ENCODE measurements around the gene UBE4A. TPM values are rescaled to one million over a fixed set of nuclear protein-coding genes. Genes with fewer than 3 reads are reported as not detected.
A peak's percentile ranks its signal among the peaks of the same experiment; 100 is the strongest.

Gene UBE4A
- total RNA-seq, 1 donor from 2014 or later, result 33.2 TPM

DNA sequence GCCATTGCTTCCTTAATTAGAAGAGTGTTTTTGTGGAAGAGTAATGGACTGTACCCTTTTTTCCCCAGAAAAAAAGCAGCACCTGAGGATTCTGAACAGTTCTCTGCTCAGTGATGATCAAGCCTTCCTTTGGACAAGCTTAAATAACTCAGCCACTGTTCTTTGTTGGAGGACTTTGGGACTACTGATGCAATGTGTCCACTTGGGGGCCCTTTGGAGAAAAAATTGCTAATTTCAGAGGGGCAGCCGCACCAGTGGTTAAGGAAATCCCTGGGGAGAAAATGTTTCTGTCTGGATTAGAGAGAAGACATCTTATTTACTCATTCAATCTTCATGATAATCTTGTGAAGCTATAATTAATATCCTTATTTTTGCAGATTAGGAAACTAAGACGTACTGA is 71.6 kb downstream of the UBE4A start:
- DNase-seq, result no peak

DNA sequence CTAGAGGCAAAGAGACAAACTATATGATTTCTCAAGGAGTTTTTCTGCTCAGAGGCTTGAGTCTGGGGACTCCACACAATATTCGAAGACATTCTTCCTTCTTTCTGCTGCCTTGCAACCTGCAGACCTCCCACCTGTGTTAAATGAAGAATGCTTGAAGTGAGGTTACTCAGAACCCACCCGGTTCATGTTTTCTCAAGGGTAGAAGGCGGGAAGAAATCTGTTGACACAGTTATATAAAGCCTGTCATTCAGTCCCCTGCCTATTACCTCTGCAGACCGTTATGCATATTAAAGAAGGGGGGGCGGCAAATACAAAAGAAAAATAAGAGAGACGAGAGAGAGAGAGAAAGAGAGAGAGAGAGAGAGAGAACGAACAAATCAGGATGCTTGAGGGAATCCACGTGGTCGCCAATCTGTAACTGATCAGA is 74.7 kb downstream of the UBE4A start:
- DNase-seq (no peak), ATAC-seq (ENCODE audit: poor library complexity) (no peak)
- intact Hi-C loops (cut with DNase I), result loop anchor here (10.0 kb wide), 1 partner anchor 51 kb away; no protein-coding TSS in a partner anchor

More for the DNA sequence above, 71.6 kb downstream of the UBE4A start:
- no peak for ATAC-seq (ENCODE audit: poor library complexity)
- intact Hi-C loops (cut with DNase I), result loop anchor here (10.0 kb wide), 1 partner anchor 54 kb away; no protein-coding TSS in a partner anchor

DNA sequence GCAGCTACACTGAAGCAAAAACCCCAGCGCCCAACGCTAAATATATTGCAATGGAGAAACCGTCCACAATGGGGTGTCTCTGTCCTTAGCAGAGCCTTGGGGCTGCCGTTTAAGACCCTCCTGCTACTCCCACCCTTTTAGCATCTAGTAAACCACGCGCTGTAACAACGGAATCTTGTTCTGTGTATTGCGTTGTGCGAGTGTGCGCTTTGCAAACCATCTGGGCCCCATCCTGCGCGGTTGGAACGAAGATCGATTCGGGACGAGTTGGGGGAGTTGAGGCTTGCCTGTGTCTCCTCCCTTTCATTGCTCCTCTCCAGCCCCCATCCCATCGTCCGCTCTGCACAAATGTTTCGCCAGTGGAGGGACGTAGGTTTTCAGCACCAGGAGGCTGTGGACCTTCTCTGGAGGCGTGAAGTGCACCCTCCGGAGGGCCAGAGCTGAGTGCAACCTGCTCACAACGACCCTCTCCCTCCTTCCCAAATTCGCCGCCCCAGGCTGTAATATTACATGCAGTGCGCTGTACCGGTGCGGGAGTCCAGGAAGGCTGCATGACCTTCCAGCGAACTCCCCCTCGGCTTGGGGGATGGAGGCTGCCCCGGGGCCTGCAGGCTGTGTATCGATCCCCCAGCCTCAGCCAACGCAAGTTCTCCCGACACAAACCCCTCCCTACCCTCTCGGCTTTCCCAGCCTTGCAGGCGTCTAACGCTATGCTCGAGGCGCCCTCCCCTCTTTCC is 75.3 kb downstream of the UBE4A start:
- intact Hi-C loops (cut with DNase I), result loop anchor here (5.0 to 10.0 kb wide), 2 partner anchors 32 to 50 kb away; partner anchors contain the start of gene ATP5MG
- DNase-seq, result no peak
- ATAC-seq (ENCODE audit: poor library complexity), result no peak

DNA sequence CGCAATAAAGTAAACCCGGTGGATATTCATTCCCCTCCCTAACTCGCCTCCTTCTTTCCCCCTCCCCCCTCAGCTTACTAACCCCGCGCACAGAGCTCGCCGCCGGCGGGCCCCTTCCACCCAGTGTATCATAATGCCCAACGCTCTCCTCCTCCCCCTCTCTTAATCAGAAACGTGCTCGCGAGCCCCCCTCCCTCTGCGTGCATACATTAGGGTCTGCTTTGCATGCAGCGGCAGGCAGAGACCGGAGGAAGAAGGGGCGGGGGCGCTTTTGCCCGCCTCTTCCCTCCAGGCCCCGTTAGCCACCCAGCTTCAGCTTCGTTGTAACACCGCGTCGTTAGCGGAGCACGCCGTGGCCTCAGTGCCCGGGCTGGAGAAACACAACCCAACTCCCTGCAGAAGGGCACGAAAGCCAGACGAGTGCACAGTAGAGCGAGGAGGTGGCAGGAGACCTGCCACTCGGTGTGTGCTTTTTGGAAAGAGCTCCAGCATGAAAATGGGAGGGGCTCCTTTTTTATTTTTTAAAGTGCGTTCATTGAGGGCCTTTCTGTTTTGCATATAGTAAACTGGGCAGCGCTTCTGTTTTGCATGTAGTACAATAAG is 76.0 kb downstream of the UBE4A start:
- intact Hi-C loops (cut with DNase I), result loop anchor here (5.0 to 10.0 kb wide), 2 partner anchors 33 to 49 kb away; partner anchors contain the start of gene ATP5MG
- DNase-seq (peak; percentile 76), ATAC-seq (ENCODE audit: poor library complexity) (peak; percentile 40)

DNA sequence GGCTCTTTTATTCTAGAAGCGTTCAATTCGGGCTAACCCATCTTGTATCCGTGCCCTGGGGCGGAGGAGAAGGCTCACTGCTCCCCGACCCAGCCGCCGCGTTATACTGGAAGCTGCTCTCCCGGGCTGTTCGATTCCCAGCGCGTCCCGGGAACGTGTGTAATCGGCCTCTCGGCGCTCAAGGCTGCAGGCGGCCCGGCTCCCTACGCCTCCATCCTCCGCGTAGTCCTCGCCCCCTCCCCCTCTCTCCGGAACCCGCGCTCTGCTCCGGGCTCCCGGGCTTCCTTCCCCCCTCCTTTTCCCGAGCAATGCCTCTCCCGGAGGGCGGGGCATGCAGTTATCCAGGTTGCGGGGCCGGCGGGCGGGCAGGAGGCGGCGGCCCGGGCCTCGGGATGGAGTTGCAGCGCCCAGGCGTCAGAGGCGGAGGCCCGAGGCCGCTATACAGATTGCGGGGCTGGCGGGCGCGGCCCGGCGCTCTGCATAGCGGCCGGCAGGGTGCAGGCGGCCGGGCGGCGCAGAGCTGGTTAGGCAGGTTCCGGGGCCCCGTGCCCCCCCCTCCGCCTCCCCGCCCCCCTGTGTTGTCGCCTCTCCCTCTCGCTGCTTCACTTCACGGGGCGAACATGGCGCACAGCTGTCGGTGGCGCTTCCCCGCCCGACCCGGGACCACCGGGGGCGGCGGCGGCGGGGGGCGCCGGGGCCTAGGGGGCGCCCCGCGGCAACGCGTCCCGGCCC is 76.7 kb downstream of the UBE4A start, which contains the start of gene KMT2A:
Gene KMT2A (plus strand): TSS at position 600 of the 732 bp plus-strand sequence. CDS start 21 bp downstream, at position 621.
- intact Hi-C loops (cut with DNase I), result loop anchor here (5.0 to 10.0 kb wide), 2 partner anchors 34 to 49 kb away; partner anchors contain the start of gene ATP5MG
- DNase-seq (peak; percentile 99), ATAC-seq (ENCODE audit: poor library complexity) (peak; percentile 91)

GRCh38 chr11:118436639-118437207 is 77.3 kb downstream of the UBE4A start:
- intact Hi-C loops (cut with DNase I), result loop anchor here (5.0 to 10.0 kb wide), 2 partner anchors 34 to 48 kb away; partner anchors contain the start of gene ATP5MG
- no peak for ATAC-seq (ENCODE audit: poor library complexity)
- peak; percentile 51 for DNase-seq

DNA sequence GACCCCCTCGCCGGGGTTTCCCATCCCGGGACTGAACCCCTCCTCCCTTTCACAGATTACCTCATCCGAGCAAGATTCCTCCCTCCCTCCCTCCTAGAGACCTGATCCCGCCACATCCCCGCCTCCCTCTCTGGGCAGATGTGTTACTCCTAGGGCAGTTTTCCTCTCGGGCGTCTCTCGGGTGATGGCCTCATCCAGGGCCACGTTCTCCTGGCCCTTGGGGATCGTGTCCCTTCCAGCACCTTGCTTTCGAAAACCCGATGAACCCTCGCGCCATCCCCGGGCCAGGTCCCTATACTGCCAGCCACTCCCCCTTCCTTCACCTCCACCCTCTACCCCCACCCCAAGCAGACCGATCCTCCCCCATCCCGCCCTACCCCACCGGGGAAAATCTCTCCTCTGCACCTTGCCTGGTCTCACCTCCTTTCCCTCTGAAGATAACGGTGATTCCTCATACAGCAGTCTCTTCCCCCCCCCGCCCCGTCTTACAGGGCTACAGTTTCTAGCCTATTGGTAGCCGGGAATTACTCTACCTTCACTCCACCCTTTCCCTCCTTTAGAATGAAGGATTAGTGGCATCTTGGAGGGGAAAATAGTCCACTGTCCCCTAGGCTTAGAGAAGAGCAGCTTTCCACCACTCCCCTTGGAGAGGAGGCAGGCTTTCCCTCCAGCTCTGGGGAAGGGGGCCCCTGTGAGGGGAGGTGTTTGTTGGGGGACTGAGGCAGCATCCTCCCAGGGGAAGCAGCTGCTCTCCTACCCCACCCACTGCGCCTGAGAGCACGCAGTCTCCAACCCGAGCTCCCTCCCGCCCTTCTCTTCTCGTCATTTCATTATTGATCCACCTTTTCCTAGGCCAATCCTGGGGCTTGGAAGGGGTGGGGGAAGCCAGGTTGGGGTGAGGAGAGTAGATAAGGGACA is 78.1 kb downstream of the UBE4A start:
- ATAC-seq (ENCODE audit: poor library complexity), result no peak
- peak; percentile 54 for DNase-seq
- intact Hi-C loops (cut with DNase I), result loop anchor here (5.0 to 10.0 kb wide), 2 partner anchors 35 to 47 kb away; partner anchors contain the start of gene ATP5MG

DNA sequence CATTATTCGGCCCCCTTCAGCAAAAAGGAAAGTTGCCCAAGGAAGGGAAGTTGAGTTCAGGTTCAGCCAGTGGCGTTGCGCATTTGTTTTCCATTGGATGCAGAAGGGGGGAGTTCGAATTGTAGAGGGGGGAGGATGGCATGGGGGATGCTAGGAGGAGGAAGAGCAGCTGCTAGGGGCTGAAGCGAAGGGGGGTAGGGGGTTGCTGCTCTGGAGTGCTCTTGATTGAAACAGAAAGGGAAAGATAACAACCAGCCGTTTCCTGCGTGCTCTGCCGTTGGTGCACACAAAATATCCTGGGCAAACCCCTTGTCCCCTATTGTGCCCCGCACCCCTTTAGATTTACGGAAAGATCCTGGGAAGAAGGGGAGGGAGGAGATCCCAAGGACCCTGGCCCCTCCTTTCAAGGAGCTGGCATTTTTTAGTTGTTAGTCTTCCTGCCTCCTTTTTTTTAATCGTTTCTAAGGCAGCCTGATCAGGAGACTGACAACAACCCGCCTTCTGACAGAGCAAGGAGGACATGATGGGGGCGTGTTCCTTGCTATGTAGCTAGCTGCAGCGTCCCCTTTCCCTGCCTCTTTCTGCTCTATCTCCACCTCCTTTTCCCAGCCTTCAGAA is 79.0 kb downstream of the UBE4A start:
- DNase-seq (no peak), ATAC-seq (ENCODE audit: poor library complexity) (no peak)
- intact Hi-C loops (cut with DNase I), result loop anchor here (5.0 to 10.0 kb wide), 2 partner anchors 36 to 46 kb away; partner anchors contain the start of gene ATP5MG

DNA sequence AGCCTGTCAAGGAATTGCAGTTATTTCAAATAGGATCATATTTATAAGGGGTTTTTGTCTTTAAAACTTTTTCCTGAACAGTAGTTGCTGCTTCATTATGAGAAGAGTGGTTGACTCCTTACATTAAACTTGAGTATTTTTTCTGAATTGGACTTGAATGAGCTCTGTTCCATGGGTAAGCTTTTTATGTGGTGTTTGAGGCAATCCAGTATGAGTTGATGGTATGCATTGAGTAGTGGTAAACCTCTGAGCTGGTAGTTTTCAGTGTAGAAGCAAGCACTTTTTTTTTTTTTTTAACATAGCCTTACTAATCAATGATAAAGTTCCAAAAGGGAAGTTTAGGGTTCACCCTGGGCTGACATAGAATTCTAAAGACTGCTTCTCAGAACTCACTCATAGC is 80.2 kb downstream of the UBE4A start:
- intact Hi-C loops (cut with DNase I), result loop anchor here (5.0 to 10.0 kb wide), 2 partner anchors 37 to 45 kb away; partner anchors contain the start of gene ATP5MG
- ATAC-seq (ENCODE audit: poor library complexity) (no peak), DNase-seq (no peak)

- DNase-seq (no peak), ATAC-seq (ENCODE audit: poor library complexity) (peak; percentile 13)
- intact Hi-C loops (cut with DNase I), result no loop called here
Measured at GRCh38 chr11:118441770-118442275, 82.4 kb downstream of the UBE4A start.

DNA sequence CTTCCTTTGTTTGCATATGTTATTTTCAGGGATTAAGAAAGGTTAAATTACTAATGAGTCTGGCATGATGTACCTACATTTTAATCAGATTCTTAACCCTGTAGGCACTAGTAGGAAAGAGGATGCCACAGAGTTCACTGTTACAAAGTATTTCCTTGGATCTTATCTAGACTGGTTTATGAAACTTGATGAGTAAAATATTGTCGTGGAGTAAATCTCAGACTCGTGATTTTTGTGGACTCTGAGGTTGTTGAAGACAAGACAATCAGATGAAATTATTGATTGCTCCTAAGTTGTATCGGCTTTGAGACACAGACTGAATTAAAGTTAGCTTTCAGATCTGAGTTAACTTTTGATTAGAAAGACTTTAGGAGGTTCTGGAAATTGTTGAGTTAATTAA is 82.9 kb downstream of the UBE4A start:
- DNase-seq (no peak), ATAC-seq (ENCODE audit: poor library complexity) (no peak)
- intact Hi-C loops (cut with DNase I), result no loop called here

DNA sequence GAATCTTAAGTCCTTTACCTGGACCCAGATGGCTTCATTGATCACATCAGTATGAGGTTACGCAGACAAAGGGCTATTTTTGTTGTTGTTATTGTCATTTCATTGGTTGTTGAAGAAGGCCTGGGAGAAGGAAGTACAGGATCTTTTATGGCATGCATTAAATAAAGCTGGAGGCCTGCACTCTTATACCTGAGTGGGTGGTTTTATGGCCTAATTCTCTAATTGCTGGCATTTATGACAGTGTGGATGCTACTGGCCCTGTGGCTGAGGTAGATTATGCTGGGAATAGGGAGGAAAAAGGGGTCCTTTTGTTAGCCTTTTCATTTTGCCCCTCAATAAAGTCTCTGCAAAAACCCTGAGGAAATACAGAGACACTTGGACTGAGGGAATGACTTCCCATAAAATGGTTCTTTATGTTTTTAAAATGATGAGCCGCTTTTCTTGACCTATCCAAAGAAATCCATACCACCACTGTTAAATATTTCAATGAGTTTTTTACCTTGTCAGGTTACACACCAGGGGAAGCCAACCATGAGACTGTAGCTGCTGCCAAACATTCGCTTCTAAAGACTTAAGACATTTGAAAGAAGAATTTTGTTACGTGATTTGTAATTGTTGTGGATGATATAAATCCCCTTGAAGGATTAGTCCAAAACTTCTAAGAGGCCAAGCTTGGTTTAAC is 83.6 kb downstream of the UBE4A start:
- intact Hi-C loops (cut with DNase I), result no loop called here
- no peak for ATAC-seq (ENCODE audit: poor library complexity)
- no peak for DNase-seq

DNA sequence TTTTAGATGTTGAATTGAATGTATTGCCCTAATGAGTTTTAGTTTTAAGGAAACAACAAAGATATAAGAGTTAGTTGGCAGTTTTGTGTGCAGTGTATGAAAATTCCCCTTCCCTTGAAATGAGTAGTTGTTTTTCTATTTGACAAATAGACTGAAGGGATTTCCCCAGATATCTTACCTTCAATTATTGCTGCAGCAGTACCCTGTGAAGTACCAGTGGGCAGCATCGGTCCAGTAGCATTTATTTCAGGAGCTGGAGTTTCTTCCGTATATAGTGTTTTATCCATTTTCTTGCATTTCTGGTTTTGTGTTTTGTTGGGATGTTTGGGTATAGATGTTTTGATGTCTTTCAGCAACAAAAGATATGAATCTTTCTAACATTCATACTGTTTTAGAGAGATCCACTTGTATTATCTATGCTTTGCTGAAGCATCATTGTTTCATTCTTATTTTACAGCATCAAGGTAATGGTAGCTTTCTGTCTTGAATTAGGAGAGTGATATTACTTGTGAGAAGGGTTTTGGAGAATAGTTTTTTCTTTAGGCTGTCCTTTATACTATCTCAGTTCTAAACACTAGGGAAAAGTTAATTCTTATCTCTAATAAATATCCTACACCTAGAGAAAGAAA is 84.3 kb downstream of the UBE4A start:
- intact Hi-C loops (cut with DNase I), result no loop called here
- no peak for ATAC-seq (ENCODE audit: poor library complexity)
- DNase-seq, result no peak

DNA sequence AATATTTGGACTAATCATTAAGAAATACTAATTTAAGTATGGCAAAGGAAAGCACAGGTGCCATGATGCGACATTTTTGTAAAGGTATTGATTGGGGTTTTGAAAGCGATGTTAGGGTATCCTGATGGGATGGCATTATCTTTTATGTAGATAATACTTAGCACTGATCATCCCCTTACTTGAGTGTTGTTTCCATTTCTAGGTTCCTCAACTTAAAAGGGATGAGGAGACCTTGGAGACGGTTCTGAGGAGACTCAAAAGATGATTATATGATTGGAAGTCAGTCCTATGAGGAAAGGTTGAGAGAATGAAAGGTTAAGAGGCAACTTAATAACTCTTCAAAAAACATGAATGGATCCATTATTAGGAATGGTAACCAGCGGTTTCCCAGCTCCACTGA is 88.0 kb downstream of the UBE4A start:
- ATAC-seq (ENCODE audit: poor library complexity) (no peak), DNase-seq (no peak)
- intact Hi-C loops (cut with DNase I), result no loop called here

- DNase-seq (no peak), ATAC-seq (ENCODE audit: poor library complexity) (no peak)
- intact Hi-C loops (cut with DNase I), result no loop called here
Measured at GRCh38 chr11:118448294-118448693, 88.9 kb downstream of the UBE4A start.

Measured in Right ventricle myocardium superior (tissue), 1 donor.